A375 (cell line): ENCODE measurements around the gene SYPL1. TPM values are rescaled to one million over a fixed set of nuclear protein-coding genes. Genes with fewer than 3 reads are reported as not detected.

Experiments used
- total RNA-seq: library from RNA; depleted of rRNA; stranded (reverse); fragments of >200 nt; shearing (Covaris generic); gene quantifications from 2 replicates; pipeline ENCODE4 v1.2.3, GENCODE V29; 2014; rRNA removed

The SYPL1 gene
- 18.1 and 18.6 TPM in 2 replicates for total RNA-seq

GRCh38 chr7:106112118-106112971 is at the start of gene SYPL1:
Gene SYPL1 (minus strand): TSS chr7:106112312. CDS start chr7:106112208, 104 bp downstream.

Other genes starting within 250 kb of the SYPL1 start
- gene ATXN7L1, start 235.7 kb downstream of the SYPL1 start, total RNA-seq, result 4.6 and 6.5 TPM in 2 replicates
- gene CDHR3, start 149.0 kb downstream of the SYPL1 start, total RNA-seq, result 0.69 and 0.98 TPM in 2 replicates
- gene NAMPT, start 172.7 kb upstream of the SYPL1 start, total RNA-seq, result 54.0 and 56.0 TPM in 2 replicates